ENCODE data around the gene PRLR.
A peak's percentile ranks its signal among the peaks of the same experiment; 100 is the strongest.

GRCh38 chr5:35233601-35234000, 3.3 kb upstream of the PRLR start:
- TF ChIP-seq EZH2 (IDR thresholded peaks at IDR 0.05; ENCODE audit: low read depth, unreplicated experiment) (no peak), CTCF (conservative IDR thresholded peaks at IDR 0.05; ENCODE audit: low read depth in 2 of 2) (0 out of 4 replicates have a peak, but pooled peaks of 1 of the 2 experiments have one; percentile 7), EZH2phosphoT487 (IDR thresholded peaks at IDR 0.05; ENCODE audit: unreplicated experiment) (no peak), ZNF114 (CRISPR knock-in tag; IDR thresholded peaks at IDR 0.05) (no peak), REST (IDR thresholded peaks at IDR 0.05; ENCODE audit: unreplicated experiment) (no peak)
